Panc1 (cell line): Measurements from ENCODE around the gene TMEM192. TPM values are rescaled to one million over a fixed set of nuclear protein-coding genes. Genes with fewer than 3 reads are reported as not detected.

Experiments used
- ATAC-seq: fragments of 200-7000 bp; cut with Tn5 transposase; 2 replicates; pipeline ENCODE4 v1.9.1; 2020; ENCODE audit warnings: mild to moderate bottlenecking, moderate library complexity
- BruUV-seq: library from RNA; stranded (reverse); fragments of 400-500 nt; replicated peaks from 2 replicates; lab custom pipeline; 2021; lab: Mats Ljungman, UMichigan
- CTCF ChIA-PET: fragments of 300-600 bp; sonication (Branson Sonifier 250); formaldehyde crosslinking; loops from one replicate; lab custom pipeline; 2022; ENCODE audit warnings: antibody characterized with exemption; lab: Charles Lee
- POLR2A ChIA-PET: fragments of 300-600 bp; sonication (Branson Sonifier 250); formaldehyde crosslinking; loops from one replicate; lab custom pipeline; 2022; ENCODE audit warnings: antibody characterized with exemption; lab: Charles Lee
- DNase-seq: peaks from one replicate; pipeline ENCODE4 v3.0.0-alpha.2; 2010; ENCODE audit warnings: low read depth, low spot score
- H3K27ac ChIP-seq: 2 replicates; pipeline ENCODE4 v1.5.1; 2011; ENCODE audit warnings: mild to moderate bottlenecking, low read length, inconsistent platforms
- H3K27me3 ChIP-seq: fragments of 200-500 bp; sonication (Bioruptor generic); 2 replicates; pipeline ENCODE4 v1.6.0; 2014; ENCODE audit warnings: low read length, inconsistent platforms; ENCODE audit not compliant: control insufficient read depth, insufficient read depth
- H3K36me3 ChIP-seq: fragments of 200-500 bp; sonication (Bioruptor generic); 2 replicates; pipeline ENCODE4 v1.5.1; 2014; ENCODE audit warnings: inconsistent platforms, mild to moderate bottlenecking, low read length, moderate library complexity; ENCODE audit not compliant: control insufficient read depth, insufficient read depth
- H3K4me1 ChIP-seq: 2 replicates; pipeline ENCODE4 v1.5.1; 2011; ENCODE audit warnings: inconsistent platforms, mild to moderate bottlenecking, low read length, moderate library complexity; ENCODE audit not compliant: control insufficient read depth, insufficient read depth
- H3K4me3 ChIP-seq, 2 experiments: 2 replicates each; pipeline ENCODE4 v1.5.1; 2011 to 2012; ENCODE audit warnings: low read depth in 2 of 2, low read length in 2 of 2, mild to moderate bottlenecking in 2 of 2, inconsistent platforms in 1 of 2, moderate library complexity in 1 of 2
- H3K9me3 ChIP-seq: fragments of 200-500 bp; sonication (Bioruptor generic); 2 replicates; pipeline ENCODE4 v1.5.1; 2014; ENCODE audit warnings: low read depth, mild to moderate bottlenecking, inconsistent platforms, low read length, moderate library complexity; ENCODE audit not compliant: control insufficient read depth, insufficient read depth
- POLR2AphosphoS5 ChIP-seq: IDR thresholded peaks from 2 replicates; pipeline ENCODE4 v1.6.1; 2012; ENCODE audit warnings: mild to moderate bottlenecking, low read depth, low read length, moderate library complexity
- SIN3A ChIP-seq: IDR thresholded peaks from 2 replicates; pipeline ENCODE4 v1.6.1; 2012; ENCODE audit warnings: low read depth, mild to moderate bottlenecking, low read length, moderate library complexity, borderline replicate concordance; ENCODE audit not compliant: insufficient read depth
- TCF7L2 ChIP-seq: IDR thresholded peaks from 2 replicates; pipeline ENCODE4 v1.6.1; 2011; ENCODE audit warnings: mild to moderate bottlenecking, low read depth, low read length, inconsistent platforms
- in situ Hi-C: cut with HindIII; loops from 2 replicates; pipeline ENCODE4 v1.10.0; 2016; ENCODE audit warnings: low sequenced_read_pairs, low pct_unique_long_range_greater_than_20kb
- intact Hi-C: fragments of 100-400 bp; cut with micrococcal nuclease; formaldehyde crosslinking; loops from one replicate; pipeline ENCODE4 v1.10.0; 2022; ENCODE audit not compliant: unreplicated experiment
- total RNA-seq: library from RNA; stranded (reverse); gene quantifications from one replicate; pipeline ENCODE4 v1.2.1, GENCODE V29; 2021; ENCODE audit not compliant: unreplicated experiment
- TF ChIP-seq, protein P1 (sequence below): fragments of 450-650 bp; IDR thresholded peaks from 2 replicates; pipeline ENCODE4 v1.5.1; 2017; ENCODE audit warnings: mild to moderate bottlenecking
- TF ChIP-seq, protein P2 (sequence below), 2 experiments: IDR thresholded peaks; 2 replicates each; pipeline ENCODE4 v1.6.1; 2011 to 2012; ENCODE audit warnings: low read depth in 2 of 2, control low read depth in 1 of 2, low read length in 1 of 2, mild to moderate bottlenecking in 1 of 2, moderate library complexity in 1 of 2; ENCODE audit not compliant: insufficient read depth in 1 of 2

Gene TMEM192
- total RNA-seq, 1 experiment from 2014 or later: 7.2 TPM

DNA sequence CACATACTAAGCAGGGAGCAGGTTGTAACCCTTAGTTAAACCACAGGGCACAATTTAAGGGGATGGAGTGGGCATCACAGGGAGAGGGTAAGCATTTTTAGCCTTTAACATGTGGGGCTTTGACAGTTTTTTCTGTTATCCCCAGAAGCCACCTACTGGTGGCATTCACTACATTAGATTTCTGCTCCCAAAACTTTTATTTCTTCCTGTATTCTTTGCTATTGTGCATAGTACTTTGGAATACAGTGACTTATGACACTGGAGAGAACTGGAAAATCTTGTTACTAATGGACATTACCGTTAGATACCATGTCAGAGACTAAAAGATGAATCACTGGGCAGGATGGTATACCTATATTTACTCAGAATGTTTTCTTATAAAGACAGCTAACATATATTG lies 51.7 kb downstream of the TMEM192 start:
- in situ Hi-C loops (no loop called here), intact Hi-C loops (no loop called here)
- POLR2A ChIA-PET: no interaction called here

DNA sequence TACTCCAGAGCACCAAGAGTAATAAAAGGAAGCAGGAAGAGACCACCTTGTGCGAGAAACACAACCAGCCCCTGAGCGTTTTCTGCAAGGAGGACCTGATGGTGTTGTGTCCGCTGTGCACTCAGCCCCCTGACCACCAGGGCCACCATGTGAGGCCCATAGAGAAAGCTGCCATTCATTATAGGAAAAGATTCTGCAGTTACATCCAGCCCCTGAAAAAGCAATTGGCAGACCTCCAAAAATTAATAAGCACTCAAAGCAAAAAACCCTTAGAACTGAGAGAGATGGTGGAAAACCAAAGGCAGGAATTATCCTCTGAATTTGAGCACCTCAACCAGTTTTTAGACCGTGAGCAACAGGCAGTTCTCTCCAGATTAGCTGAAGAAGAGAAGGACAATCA lies 53.3 kb downstream of the TMEM192 start:
- Histone ChIP-seq H3K4me3 (no peak overlapping the region), H3K36me3 (no peaks in the 10 kb centered on the region), H3K9me3 (no peaks in the 10 kb centered on the region), H3K27me3 (no peaks in the 10 kb centered on the region), H3K27ac (no peak overlapping the region), H3K4me1 (no peaks in the 10 kb centered on the region)
- intact Hi-C loops: no loop called here
- ChIA-PET POLR2A (no interaction called here), CTCF (no interaction called here)
- TF ChIP-seq TCF7L2 (no peak), SIN3A (no peak), POLR2AphosphoS5 (no peak)
- TF ChIP-seq, protein P1, sequence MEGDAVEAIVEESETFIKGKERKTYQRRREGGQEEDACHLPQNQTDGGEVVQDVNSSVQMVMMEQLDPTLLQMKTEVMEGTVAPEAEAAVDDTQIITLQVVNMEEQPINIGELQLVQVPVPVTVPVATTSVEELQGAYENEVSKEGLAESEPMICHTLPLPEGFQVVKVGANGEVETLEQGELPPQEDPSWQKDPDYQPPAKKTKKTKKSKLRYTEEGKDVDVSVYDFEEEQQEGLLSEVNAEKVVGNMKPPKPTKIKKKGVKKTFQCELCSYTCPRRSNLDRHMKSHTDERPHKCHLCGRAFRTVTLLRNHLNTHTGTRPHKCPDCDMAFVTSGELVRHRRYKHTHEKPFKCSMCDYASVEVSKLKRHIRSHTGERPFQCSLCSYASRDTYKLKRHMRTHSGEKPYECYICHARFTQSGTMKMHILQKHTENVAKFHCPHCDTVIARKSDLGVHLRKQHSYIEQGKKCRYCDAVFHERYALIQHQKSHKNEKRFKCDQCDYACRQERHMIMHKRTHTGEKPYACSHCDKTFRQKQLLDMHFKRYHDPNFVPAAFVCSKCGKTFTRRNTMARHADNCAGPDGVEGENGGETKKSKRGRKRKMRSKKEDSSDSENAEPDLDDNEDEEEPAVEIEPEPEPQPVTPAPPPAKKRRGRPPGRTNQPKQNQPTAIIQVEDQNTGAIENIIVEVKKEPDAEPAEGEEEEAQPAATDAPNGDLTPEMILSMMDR: no peak
- TF ChIP-seq, protein P2, sequence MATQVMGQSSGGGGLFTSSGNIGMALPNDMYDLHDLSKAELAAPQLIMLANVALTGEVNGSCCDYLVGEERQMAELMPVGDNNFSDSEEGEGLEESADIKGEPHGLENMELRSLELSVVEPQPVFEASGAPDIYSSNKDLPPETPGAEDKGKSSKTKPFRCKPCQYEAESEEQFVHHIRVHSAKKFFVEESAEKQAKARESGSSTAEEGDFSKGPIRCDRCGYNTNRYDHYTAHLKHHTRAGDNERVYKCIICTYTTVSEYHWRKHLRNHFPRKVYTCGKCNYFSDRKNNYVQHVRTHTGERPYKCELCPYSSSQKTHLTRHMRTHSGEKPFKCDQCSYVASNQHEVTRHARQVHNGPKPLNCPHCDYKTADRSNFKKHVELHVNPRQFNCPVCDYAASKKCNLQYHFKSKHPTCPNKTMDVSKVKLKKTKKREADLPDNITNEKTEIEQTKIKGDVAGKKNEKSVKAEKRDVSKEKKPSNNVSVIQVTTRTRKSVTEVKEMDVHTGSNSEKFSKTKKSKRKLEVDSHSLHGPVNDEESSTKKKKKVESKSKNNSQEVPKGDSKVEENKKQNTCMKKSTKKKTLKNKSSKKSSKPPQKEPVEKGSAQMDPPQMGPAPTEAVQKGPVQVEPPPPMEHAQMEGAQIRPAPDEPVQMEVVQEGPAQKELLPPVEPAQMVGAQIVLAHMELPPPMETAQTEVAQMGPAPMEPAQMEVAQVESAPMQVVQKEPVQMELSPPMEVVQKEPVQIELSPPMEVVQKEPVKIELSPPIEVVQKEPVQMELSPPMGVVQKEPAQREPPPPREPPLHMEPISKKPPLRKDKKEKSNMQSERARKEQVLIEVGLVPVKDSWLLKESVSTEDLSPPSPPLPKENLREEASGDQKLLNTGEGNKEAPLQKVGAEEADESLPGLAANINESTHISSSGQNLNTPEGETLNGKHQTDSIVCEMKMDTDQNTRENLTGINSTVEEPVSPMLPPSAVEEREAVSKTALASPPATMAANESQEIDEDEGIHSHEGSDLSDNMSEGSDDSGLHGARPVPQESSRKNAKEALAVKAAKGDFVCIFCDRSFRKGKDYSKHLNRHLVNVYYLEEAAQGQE (IDR thresholded peaks at IDR 0.05; ENCODE audit: insufficient read depth in 1 of 2, low read depth in 2 of 2, low read length in 1 of 2): no peak
- no peak for DNase-seq
- no TSS peak for BruUV-seq
- in situ Hi-C loops: no loop called here
- ATAC-seq: no peak

More for the DNA sequence above, 51.7 kb downstream of the TMEM192 start:
- CTCF ChIA-PET: no interaction called here
- TF ChIP-seq, protein P1: peak; percentile 36
- no peak for TF ChIP-seq SIN3A
- TF ChIP-seq, protein P2 (IDR thresholded peaks at IDR 0.05; ENCODE audit: insufficient read depth in 1 of 2, low read depth in 2 of 2, low read length in 1 of 2): no peak
- H3K27me3 ChIP-seq: no peaks in the 10 kb centered on the region
- BruUV-seq: no TSS peak
- H3K4me1 ChIP-seq: no peaks in the 10 kb centered on the region
- H3K4me3 ChIP-seq: no peak overlapping the region
- DNase-seq (no peak), ATAC-seq (no peak)
- H3K27ac ChIP-seq: no peak overlapping the region
- no peaks in the 10 kb centered on the region for H3K9me3 ChIP-seq
- H3K36me3 ChIP-seq: no peaks in the 10 kb centered on the region
